ENCODE measurements around the gene TRAPPC12. TPM values are rescaled to one million over a fixed set of nuclear protein-coding genes. Genes with fewer than 3 reads are reported as not detected.

The TRAPPC12 gene
- total RNA-seq, 4 donors from 2014 or later, result 125 to 157 (median 145) TPM

GRCh38 chr2:3379339-3379646 lies 201 bp upstream of the TRAPPC12 start:
- Histone ChIP-seq H3K36me3 (peaks cover 0 to 23% (median 0%) of the 10 kb centered on the region in 3 donors), H3K4me1 (peaks cover 0 to 44% (median 22%) of the 10 kb centered on the region in 4 donors), H3K27me3 (no peaks in the 10 kb centered on the region), H3K4me3 (peak overlapping the region; percentile 57 to 85 (median 76)), H3K9me3 (no peaks in the 10 kb centered on the region), H3K27ac (peak overlapping the region; percentile 35 to 92 (median 89))
- 13 to 14% methylated on average over 8 of the region's 8 CpGs for WGBS, 2 donors
- TF ChIP-seq, protein P1, sequence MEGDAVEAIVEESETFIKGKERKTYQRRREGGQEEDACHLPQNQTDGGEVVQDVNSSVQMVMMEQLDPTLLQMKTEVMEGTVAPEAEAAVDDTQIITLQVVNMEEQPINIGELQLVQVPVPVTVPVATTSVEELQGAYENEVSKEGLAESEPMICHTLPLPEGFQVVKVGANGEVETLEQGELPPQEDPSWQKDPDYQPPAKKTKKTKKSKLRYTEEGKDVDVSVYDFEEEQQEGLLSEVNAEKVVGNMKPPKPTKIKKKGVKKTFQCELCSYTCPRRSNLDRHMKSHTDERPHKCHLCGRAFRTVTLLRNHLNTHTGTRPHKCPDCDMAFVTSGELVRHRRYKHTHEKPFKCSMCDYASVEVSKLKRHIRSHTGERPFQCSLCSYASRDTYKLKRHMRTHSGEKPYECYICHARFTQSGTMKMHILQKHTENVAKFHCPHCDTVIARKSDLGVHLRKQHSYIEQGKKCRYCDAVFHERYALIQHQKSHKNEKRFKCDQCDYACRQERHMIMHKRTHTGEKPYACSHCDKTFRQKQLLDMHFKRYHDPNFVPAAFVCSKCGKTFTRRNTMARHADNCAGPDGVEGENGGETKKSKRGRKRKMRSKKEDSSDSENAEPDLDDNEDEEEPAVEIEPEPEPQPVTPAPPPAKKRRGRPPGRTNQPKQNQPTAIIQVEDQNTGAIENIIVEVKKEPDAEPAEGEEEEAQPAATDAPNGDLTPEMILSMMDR (IDR thresholded peaks at IDR 0.05), result no peak
- TF ChIP-seq POLR2A (IDR thresholded peaks at IDR 0.05), result no peak
- DNase-seq (ENCODE audit: low spot score in 2 of 2), result no peak

DNA sequence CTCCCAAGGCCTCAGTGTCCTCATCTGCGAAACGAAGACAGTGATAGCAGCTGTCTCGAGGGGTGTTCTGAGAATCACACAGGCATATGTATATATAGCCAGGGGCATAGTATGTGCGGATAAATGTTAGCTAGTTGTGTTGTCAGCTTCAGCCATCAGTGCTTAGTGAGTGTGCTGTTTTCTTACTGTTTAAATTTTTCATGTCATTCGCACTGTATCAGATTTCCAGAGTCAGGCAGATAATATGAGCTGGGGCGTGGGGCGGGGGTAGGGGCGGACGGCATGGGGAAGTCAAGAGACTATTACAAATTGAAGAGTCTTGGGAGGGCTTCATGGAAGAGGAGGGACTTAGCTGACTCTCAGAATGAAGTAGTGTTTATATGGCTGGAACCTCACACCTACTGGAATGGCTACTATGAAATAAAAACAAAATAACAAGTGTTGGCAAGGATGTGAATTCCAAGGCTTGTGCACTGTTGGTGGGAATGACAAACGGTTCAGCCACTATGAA lies 7.0 kb downstream of the TRAPPC12 start:
- no peak for TF ChIP-seq POLR2A (IDR thresholded peaks at IDR 0.05)
- TF ChIP-seq EP300 (IDR thresholded peaks at IDR 0.05), result no peak
- TF ChIP-seq, protein P1 (IDR thresholded peaks at IDR 0.05), result no peak
- Histone ChIP-seq H3K27ac (no peak overlapping the region), H3K4me1 (peaks cover 0 to 3% (median under 1%) of the 10 kb centered on the region in 4 donors), H3K36me3 (peaks cover 11 to 73% (median 14%) of the 10 kb centered on the region in 3 donors), H3K9me3 (no peaks in the 10 kb centered on the region), H3K4me3 (no peak overlapping the region), H3K27me3 (no peaks in the 10 kb centered on the region)
- 83 to 84% methylated on average over 10 of the region's 10 CpGs for WGBS, 2 donors
- no peak for DNase-seq (ENCODE audit: low spot score in 2 of 2)

DNA sequence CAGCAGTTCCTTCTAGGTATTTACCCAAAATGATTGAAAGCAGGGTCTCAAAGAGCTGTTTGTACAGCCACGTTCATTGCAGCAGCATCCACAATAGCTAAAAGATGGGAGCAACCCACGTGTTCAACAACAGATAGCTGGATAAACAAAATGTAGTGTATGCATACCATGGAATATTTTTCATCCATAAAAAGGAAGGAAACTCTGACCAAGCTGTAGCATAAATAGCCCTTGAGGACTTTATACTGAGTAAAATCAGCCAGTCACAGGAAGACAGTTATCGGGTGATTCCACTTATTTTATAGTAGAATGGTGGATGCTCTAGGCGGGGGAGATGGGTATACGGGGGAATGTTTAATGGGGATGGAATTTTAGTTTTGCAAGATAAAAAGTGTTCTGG lies 7.5 kb downstream of the TRAPPC12 start:
- TF ChIP-seq POLR2A (IDR thresholded peaks at IDR 0.05) (no peak), EP300 (IDR thresholded peaks at IDR 0.05) (no peak)
- TF ChIP-seq, protein P1 (IDR thresholded peaks at IDR 0.05), result no peak

GRCh38 chr2:3387644-3388411 lies 8.3 kb downstream of the TRAPPC12 start:
- no peaks in the 10 kb centered on the region for H3K27me3 ChIP-seq
- no peak for DNase-seq (ENCODE audit: low spot score in 2 of 2)
- H3K4me1 ChIP-seq, result no peaks in the 10 kb centered on the region
- H3K27ac ChIP-seq, result no peak overlapping the region
- 93 to 96% methylated on average over 87 to 89 of the region's 89 CpGs for WGBS, 2 donors
- TF ChIP-seq EP300 (IDR thresholded peaks at IDR 0.05) (no peak), POLR2A (IDR thresholded peaks at IDR 0.05) (no peak)
- TF ChIP-seq, protein P1 (IDR thresholded peaks at IDR 0.05), result no peak
- H3K4me3 ChIP-seq, result no peak overlapping the region
- peaks cover 11 to 72% (median 14%) of the 10 kb centered on the region in 3 donors for H3K36me3 ChIP-seq
- H3K9me3 ChIP-seq, result no peaks in the 10 kb centered on the region

More for the DNA sequence above, 7.5 kb downstream of the TRAPPC12 start:
- H3K4me3 ChIP-seq, result no peak overlapping the region
- no peaks in the 10 kb centered on the region for H3K9me3 ChIP-seq
- peaks cover 11 to 72% (median 14%) of the 10 kb centered on the region in 3 donors for H3K36me3 ChIP-seq
- no peaks in the 10 kb centered on the region for H3K27me3 ChIP-seq
- DNase-seq (ENCODE audit: low spot score in 2 of 2), result no peak
- 77 to 81% methylated on average over 5 of the region's 5 CpGs for WGBS, 2 donors
- no peak overlapping the region for H3K27ac ChIP-seq
- H3K4me1 ChIP-seq, result no peaks in the 10 kb centered on the region

DNA sequence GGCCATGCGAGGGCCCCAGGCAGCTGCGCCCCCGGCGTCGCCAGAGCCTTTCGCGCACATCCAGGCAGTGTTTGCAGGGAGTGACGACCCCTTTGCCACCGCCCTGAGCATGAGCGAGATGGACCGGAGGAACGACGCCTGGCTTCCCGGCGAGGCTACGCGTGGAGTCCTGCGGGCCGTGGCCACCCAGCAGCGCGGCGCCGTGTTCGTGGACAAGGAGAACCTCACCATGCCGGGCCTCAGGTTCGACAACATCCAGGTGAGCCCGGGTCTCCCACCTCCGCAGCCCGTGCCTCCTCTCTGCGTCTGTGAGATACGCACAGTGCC lies 8.9 kb downstream of the TRAPPC12 start:
- H3K4me1 ChIP-seq, result no peaks in the 10 kb centered on the region
- TF ChIP-seq EP300 (IDR thresholded peaks at IDR 0.05) (no peak), POLR2A (IDR thresholded peaks at IDR 0.05) (no peak)
- TF ChIP-seq, protein P1 (IDR thresholded peaks at IDR 0.05), result no peak
- no peak overlapping the region for H3K27ac ChIP-seq
- H3K4me3 ChIP-seq, result no peak overlapping the region
- peaks cover 11 to 75% (median 14%) of the 10 kb centered on the region in 3 donors for H3K36me3 ChIP-seq
- DNase-seq (ENCODE audit: low spot score in 2 of 2), result no peak
- no peaks in the 10 kb centered on the region for H3K9me3 ChIP-seq
- 95 to 98% methylated on average over 31 of the region's 31 CpGs for WGBS, 2 donors
- H3K27me3 ChIP-seq, result no peaks in the 10 kb centered on the region

Measured in tibial nerve (tissue), 4 donors.